GM21423 (cell line): ENCODE measurements around the gene ZCCHC24.
"Not testable (repeated sequence)": the region's sequence is repeated elsewhere in the genome, so short reads cannot be mapped to it uniquely, and the experiment has no call there.

Source experiments
- ATAC-seq: cut with Tn5 transposase; IDR thresholded peaks from one replicate; pipeline ENCODE4 v1.9.1; 2021; ENCODE audit warnings: mild to moderate bottlenecking, moderate library complexity; ENCODE audit not compliant: unreplicated experiment

The ZCCHC24 gene

DNA sequence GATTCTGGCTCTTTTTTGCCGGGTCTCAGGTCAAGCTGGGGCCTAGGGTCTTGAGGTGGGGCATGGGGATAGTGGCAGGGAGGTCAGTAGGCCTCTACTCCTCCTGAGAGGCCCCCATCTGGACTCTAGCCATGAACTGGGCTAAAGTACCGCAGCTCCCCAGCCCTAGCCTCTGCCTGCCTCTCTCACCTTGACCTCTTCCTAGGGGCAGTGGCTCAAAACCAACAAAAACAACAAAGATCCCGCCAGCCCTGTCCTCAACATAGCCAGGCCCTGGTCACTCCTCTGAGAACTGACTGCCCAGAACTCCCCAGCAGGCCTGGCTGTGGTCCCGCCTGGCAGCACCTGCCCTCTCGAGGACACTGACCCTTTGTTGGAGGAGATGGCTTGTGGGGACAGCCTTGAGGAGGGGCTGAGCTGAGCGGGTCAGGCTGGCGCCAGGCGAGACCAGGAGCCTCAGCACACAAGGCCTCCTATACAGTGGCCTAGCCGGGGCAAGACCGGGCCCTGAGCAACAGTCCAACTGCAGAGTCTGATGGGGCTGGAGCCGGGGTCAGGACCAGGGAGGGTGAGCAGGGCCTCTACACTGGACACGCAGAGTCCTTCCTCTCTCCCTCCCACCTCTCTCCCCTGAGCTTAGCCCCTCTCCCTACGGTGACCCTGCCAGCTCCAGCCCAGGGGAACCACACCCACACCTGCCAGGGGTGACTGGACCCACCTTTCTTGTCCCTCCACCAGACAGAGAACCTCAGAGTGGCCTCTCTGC is 109.8 kb downstream of the ZCCHC24 start:
- no peak for ATAC-seq

DNA sequence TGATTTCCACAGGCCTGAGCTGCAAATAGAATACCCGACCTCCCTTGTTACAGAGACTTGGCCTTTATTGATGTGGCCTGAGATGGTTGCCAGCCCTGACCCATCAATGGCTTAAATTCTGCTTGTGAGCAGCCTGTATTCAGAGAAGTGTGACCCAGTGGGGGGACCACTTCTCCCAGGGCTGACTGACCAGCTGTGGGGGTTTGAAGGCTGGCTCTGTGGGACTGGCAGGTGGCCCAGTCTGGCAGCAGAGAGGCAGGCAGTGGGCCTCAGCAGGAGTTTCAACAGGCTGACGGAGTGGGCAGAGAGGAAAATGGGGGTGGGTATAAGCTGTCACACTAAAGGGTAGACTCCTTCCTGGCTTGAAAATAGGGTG is 110.3 kb downstream of the ZCCHC24 start:
- no peak for ATAC-seq

DNA sequence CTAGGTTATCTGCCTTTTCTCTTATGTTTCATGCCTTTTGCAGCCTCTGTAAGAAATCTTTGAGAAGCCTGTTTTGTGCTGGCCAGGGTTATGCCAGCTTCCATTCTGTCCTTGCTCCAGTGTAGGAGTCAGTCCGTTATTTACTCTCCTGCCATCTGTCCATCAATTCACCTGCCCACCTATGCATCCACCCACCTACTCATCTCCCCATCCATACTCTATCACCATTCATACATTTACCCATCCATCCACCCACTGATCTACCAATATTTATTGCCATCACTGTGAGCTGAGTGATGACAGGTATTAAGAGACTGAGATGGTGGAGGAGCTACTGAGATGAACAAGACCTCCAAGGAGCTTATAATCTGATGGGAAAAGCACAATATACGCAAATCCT is 110.9 kb downstream of the ZCCHC24 start:
- no peak for ATAC-seq

DNA sequence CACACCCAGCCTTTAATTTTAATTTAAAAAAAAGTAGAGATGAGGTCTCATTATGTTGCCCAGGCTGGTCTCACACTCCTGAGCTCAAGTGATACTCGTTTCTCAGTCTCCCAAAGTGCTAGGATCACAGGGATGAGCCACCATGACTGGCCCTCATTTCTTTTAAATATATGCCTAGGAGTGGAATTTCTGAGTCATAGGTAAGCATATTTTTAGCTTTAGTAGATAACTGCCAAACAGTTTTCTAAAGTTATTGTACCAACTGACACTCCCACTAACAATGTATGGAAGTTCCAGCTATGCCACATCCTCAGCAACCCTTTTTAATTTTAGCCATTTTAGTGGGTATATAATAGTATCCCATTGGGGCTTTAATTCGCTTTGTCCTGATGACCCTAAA is 111.9 kb downstream of the ZCCHC24 start:
- ATAC-seq, result no peak

DNA sequence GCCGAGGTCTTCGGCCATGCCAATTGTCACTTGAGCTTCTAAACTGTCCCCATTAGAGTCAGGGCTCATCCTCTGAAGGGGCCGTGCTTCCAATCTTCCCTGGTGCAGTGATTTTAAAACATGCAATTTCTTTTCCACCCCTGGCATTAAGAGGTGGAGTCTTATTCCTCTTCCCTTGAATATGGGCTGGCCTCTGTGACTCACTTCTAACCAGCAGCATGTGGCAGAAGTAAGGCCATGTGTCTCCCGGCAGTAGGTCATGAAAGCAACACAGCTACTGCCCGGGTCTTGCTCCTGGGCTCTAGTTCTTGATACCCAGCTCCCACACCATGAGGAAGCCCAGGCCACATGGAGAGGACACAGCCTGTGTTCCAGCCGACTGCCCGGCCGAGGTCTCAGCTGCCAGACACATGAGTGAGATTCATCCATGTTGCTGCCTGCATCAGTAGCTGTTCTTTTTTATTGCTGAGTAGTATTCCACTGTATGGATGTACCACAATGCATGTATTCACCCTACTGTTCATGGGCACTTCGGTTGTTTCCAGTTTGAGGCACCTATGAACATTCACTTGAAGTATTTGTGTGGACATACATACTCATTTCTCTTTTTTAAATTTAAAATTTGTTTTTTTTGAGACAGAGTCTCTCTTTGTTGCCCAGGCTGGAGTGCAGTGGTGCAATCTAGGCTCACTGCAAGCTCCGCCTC is 112.7 kb downstream of the ZCCHC24 start:
- ATAC-seq, result not testable (repeated sequence)
